Measurements from ENCODE around the gene ME1. TPM values are rescaled to one million over a fixed set of nuclear protein-coding genes. Genes with fewer than 3 reads are reported as not detected.

ME1 gene
- total RNA-seq, 1 donor from 2014 or later, result 14.7 TPM

DNA sequence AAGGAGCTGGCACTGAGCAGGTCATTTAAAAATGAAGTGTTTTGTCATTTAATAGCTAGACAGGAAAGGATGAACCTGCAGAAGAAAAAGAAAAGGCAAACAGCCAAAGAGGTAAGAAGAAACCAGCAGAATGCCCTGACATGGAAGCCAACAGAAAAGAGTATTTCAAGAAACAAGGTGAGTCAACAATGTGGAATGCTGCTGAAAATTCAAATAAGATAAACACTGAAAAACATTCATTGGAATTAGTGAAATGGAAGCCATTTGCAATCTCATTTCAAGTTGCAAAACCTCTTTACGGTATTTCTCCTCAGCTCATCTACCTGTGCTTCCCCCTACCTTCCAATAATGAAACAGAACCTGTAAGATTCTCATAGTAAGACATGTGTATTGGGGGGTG lies 178.1 kb downstream of the ME1 start:
- TF ChIP-seq, protein P1, sequence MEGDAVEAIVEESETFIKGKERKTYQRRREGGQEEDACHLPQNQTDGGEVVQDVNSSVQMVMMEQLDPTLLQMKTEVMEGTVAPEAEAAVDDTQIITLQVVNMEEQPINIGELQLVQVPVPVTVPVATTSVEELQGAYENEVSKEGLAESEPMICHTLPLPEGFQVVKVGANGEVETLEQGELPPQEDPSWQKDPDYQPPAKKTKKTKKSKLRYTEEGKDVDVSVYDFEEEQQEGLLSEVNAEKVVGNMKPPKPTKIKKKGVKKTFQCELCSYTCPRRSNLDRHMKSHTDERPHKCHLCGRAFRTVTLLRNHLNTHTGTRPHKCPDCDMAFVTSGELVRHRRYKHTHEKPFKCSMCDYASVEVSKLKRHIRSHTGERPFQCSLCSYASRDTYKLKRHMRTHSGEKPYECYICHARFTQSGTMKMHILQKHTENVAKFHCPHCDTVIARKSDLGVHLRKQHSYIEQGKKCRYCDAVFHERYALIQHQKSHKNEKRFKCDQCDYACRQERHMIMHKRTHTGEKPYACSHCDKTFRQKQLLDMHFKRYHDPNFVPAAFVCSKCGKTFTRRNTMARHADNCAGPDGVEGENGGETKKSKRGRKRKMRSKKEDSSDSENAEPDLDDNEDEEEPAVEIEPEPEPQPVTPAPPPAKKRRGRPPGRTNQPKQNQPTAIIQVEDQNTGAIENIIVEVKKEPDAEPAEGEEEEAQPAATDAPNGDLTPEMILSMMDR (IDR thresholded peaks at IDR 0.05), result no peak
- no peak overlapping the region for H3K4me3 ChIP-seq
- ATAC-seq (no peak), DNase-seq (no peak)
- intact Hi-C loops (cut with DNase I), result no loop called here
- no peaks in the 10 kb centered on the region for H3K36me3 ChIP-seq
- no peak overlapping the region for H3K27ac ChIP-seq
- no peaks in the 10 kb centered on the region for H3K27me3 ChIP-seq
- H3K9me3 ChIP-seq, result no peaks in the 10 kb centered on the region
- no peaks in the 10 kb centered on the region for H3K4me1 ChIP-seq

DNA sequence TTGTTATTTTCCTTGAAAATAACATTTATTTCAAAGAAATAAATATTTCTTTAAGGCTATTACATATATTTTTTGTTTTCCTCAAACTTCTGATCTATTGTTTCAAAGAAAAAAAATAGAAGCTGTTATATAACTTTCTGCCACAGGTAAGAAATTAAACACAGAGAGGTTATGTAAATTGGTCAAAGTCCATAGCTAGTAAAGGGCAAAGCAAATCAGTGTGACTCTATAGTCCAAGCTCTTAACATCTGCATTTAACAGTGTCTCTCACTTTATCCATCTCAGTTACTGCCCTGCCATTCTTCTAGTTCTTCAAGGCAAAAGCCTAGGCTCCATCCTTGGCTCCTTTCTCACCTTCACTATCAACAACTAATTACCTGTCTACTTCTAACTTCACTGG lies 180.6 kb downstream of the ME1 start:
- TF ChIP-seq, protein P1 (IDR thresholded peaks at IDR 0.05), result no peak
- no peak for DNase-seq
- Histone ChIP-seq H3K4me3 (no peak overlapping the region), H3K9me3 (no peaks in the 10 kb centered on the region), H3K36me3 (no peaks in the 10 kb centered on the region), H3K4me1 (no peaks in the 10 kb centered on the region), H3K27ac (no peak overlapping the region), H3K27me3 (no peaks in the 10 kb centered on the region)
- intact Hi-C loops (cut with DNase I), result no loop called here
- no peak for ATAC-seq

DNA sequence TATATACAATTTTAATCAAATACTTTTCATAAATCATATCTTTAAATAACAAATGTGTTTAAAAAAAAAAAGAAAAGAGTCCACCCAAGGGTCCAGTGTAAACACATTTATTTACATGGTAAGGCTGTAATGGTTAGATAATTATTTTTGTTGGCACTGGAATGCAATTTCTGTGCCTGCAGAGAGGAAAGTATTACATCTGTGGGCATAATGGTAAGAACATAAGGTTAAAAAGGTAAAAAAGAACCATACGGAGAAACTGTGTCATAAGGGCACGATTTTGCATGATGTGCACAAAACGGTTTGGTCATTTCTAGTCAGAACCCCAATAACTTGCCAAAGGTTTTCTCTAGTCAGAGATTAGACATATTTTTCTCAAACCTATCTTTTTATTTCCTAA lies 183.4 kb downstream of the ME1 start:
- no peaks in the 10 kb centered on the region for H3K4me1 ChIP-seq
- intact Hi-C loops (cut with DNase I), result no loop called here

DNA sequence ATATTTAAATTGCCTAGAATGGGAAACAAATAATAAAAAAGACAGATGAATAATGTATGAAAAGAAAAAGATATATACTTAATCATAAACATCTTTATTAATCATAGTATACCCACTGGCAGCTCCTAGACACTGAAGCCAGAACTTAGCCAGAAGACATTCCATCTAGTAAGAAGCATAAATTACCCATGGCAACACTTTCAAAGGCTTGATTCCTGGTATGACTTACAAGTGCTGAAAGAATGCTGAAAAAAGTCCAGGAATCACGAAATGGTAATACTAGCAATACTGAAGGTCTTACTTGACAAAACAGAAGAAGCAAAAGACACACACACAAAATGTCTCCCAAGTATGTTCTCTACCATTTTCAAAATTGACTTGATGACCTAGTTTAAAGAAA lies 199.7 kb downstream of the ME1 start:
- ATAC-seq (no peak), DNase-seq (no peak)
- intact Hi-C loops (cut with DNase I), result no loop called here
- Histone ChIP-seq H3K27ac (no peak overlapping the region), H3K27me3 (no peaks in the 10 kb centered on the region), H3K9me3 (no peaks in the 10 kb centered on the region), H3K36me3 (no peaks in the 10 kb centered on the region), H3K4me1 (no peaks in the 10 kb centered on the region), H3K4me3 (no peak overlapping the region)
- TF ChIP-seq, protein P1 (IDR thresholded peaks at IDR 0.05), result no peak

More for the DNA sequence above, 183.4 kb downstream of the ME1 start:
- Histone ChIP-seq H3K9me3 (no peaks in the 10 kb centered on the region), H3K27ac (no peak overlapping the region), H3K27me3 (no peaks in the 10 kb centered on the region), H3K4me3 (no peak overlapping the region), H3K36me3 (no peaks in the 10 kb centered on the region)
- ATAC-seq (no peak), DNase-seq (no peak)
- TF ChIP-seq, protein P1 (IDR thresholded peaks at IDR 0.05), result no peak

DNA sequence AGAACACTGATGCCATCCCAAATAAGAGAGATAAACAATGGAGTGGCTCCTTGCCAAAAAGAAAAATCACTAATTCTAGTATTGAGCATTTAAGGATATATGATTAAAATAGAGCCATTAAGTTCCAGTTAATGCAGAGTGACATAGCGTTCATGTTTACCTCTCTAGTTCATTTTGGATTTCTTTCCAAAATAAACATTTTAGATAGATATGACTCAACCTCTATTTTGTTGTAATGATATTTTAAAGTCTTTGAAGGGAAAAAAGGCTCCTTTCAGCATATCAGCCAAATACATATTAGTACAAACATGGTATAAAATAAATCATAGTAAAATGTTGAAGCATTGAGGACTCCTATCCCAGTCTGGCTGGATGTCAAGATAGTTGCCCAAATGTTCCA lies 204.3 kb downstream of the ME1 start:
- TF ChIP-seq, protein P1 (IDR thresholded peaks at IDR 0.05), result no peak
- no peaks in the 10 kb centered on the region for H3K27me3 ChIP-seq
- H3K4me1 ChIP-seq, result no peaks in the 10 kb centered on the region
- H3K36me3 ChIP-seq, result no peaks in the 10 kb centered on the region
- ATAC-seq (no peak), DNase-seq (no peak)
- no peak overlapping the region for H3K4me3 ChIP-seq
- no peaks in the 10 kb centered on the region for H3K9me3 ChIP-seq
- intact Hi-C loops (cut with DNase I), result loop anchor here (10.0 kb wide), 1 partner anchor 288 kb away; the partner anchor contains the start of gene PRSS35
- no peak overlapping the region for H3K27ac ChIP-seq

DNA sequence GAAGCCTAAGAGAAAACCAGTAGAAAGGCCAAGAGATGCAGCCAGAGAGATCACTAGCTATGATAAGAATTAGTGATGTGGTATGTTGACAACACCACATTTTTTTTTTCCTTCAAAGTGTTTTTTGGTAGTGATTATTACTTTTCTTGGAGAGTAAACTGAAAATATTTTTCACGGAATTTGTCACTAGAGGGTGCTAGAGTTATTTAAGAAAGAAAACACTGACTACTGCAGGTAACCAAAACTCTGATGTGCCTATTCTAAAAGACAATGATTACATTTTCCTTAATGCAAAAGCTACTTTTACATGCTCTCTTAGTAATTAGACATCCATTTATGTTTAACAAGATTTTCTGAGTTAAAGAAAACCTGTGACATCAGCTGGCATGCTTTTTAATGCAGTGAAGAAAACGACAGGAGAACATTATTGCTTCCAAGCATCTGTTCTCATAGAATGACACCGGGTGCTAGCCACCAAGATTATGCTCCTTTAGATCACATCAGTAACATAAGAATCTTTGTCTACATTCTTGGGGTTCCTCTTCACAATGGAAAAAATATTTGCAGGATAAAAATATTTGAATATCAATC lies 208.9 kb downstream of the ME1 start:
- no peak for ATAC-seq
- no peaks in the 10 kb centered on the region for H3K9me3 ChIP-seq
- H3K27ac ChIP-seq, result no peak overlapping the region
- H3K4me3 ChIP-seq, result no peak overlapping the region
- DNase-seq, result no peak
- no peaks in the 10 kb centered on the region for H3K4me1 ChIP-seq
- intact Hi-C loops (cut with DNase I), result loop anchor here (10.0 kb wide), 1 partner anchor 293 kb away; the partner anchor contains the start of gene PRSS35
- no peaks in the 10 kb centered on the region for H3K27me3 ChIP-seq
- TF ChIP-seq, protein P1 (IDR thresholded peaks at IDR 0.05), result peak; percentile 50
- H3K36me3 ChIP-seq, result no peaks in the 10 kb centered on the region
